ENCODE measurements around the gene CLCN2.

CLCN2 gene

GRCh38 chr3:184361532-184361931 is at the start of gene CLCN2, which contains the start of gene POLR2H:
CLCN2 (minus strand) TSS chr3:184361605; CDS start chr3:184361479, 126 bp downstream.
POLR2H (plus strand) TSS chr3:184361710; CDS start chr3:184363493, 1,783 bp downstream.
- peak in 3 of 4 experiments; percentile 23 to 45 (median 23) for DNase-seq (ENCODE audit: low read depth in 4 of 4, low spot score in 1 of 4)

DNA sequence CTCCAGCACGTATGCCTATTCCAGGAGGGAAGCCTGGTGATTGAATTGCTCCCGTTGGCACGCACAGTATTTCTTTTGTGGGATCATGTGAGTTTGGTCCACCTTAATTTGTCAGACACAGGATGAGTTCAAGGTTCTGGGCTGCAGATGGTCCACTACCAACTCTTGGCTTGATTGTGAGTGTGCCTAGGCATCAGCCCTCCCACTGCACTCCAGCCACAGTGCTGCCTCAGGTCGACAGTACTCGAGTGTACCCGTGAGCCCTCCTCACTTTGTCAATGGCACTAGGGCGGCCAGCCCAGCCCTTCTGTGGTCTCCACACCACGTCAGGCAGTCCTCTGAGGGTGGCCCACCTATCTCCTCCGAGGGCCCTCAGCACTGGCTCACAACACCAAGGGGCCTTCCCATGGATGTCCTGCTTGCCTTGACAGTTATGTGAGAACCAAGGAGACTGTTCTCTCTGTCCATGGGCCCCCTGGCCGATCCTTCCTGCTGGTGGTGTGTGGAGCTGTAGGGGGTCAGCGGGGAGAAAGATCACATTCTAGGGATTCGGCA is 48.6 kb upstream of the CLCN2 start:
- DNase-seq (ENCODE audit: low read depth in 4 of 4, low spot score in 1 of 4) = no peak

GRCh38 chr3:184409331-184409926 is 48.0 kb upstream of the CLCN2 start:
- no peak for DNase-seq (ENCODE audit: low read depth in 4 of 4, low spot score in 1 of 4)

DNA sequence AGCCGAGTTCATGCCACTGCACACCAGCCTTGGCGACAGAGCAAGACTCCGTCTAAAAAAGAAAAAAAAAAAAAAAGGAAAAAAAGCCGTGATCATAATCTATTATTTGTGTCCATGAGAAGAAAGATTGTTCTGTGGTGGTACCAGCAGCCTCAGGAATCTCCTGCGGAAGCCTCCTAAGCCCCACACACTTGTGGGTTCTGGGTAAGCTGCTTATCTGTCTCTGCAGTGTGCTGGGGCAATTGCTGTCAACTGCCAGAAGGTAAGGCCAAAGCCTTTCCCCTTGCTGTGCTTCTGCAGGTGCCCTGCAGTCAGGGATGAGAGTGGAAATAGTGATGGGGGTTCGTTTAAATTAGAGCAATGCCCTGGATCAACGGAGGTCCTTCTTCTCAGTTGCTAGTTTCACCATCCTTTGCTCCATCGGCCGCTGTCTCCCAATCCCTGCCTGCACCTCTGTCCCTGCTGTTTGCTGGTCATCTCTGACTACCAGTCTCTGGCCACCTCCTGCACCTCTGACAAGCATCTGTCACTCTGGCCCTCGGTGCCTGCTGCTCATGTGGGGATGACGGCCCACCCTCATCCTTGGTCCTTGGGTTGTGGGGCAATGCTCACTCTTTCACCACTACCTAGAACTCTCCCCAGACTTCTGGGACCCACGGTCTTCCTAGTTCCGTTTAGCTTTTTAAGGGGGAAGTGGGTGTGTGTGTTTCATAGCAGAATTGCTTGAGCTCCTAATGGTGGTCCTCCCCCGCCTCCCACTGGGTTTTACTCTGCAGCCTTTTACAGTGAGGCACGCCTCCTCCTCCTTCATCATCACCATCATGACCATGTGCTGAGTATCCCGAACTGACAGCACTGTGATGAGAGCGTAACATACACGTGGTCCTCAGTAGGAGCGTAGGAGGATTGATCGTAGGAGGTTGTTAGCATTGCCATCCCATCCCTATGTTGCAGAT is 43.9 kb upstream of the CLCN2 start:
- DNase-seq (ENCODE audit: low read depth in 4 of 4, low spot score in 1 of 4) = no peak

- DNase-seq (ENCODE audit: low read depth in 4 of 4, low spot score in 1 of 4) = no peak
These were observed 38.0 kb upstream of the CLCN2 start for GRCh38 chr3:184399410-184399809.

DNA sequence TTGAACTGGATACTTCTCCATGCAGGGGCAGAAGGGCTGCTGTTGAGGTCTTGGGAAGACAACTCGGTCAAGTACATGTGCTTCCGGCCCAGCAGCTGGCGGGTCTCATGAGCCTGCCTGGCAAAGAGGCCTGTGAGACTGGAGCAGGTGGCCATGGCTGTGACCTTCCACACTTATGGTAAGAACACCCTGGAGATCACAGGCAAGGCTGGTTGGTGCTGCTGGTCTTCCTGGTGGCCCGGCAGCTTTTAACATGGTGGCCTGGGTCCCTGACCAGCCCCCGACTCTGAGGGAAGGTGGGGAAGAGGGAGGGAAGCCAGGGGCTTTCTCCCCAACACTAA is 33.9 kb upstream of the CLCN2 start:
- no peak for DNase-seq (ENCODE audit: low read depth in 4 of 4, low spot score in 1 of 4)

DNA sequence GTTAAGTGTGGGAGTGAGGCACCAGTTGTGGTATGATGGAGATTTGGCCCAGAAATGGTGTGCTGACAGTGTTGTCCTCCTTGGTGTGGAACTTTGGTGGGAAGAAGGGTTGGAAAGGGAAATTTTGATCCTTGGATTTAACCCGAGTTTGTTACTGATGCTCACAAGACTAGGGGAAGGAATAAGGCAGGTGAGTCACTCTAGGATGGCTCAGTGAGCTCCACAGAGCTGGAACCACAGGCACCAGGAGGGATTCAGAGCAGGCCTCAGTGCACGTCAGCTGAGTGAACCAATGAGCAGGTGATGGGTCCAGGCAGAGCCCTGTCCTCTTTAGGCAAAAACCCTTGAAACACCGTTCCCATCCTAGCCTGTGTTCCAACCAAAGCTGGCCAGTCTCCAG is 29.9 kb upstream of the CLCN2 start:
- DNase-seq (ENCODE audit: low read depth in 4 of 4, low spot score in 1 of 4) = no peak

- no peak for DNase-seq (ENCODE audit: low read depth in 4 of 4, low spot score in 1 of 4)
These were observed 28.6 kb upstream of the CLCN2 start for GRCh38 chr3:184389935-184390528.

- DNase-seq (ENCODE audit: low read depth in 4 of 4, low spot score in 1 of 4) = no peak
These were observed 28.0 kb upstream of the CLCN2 start for GRCh38 chr3:184389384-184389783.

- DNase-seq (ENCODE audit: low read depth in 4 of 4, low spot score in 1 of 4) = no peak
These were observed 27.5 kb upstream of the CLCN2 start for GRCh38 chr3:184388936-184389230.

GRCh38 chr3:184388164-184388935 is 26.9 kb upstream of the CLCN2 start:
- no peak for DNase-seq (ENCODE audit: low read depth in 4 of 4, low spot score in 1 of 4)

DNA sequence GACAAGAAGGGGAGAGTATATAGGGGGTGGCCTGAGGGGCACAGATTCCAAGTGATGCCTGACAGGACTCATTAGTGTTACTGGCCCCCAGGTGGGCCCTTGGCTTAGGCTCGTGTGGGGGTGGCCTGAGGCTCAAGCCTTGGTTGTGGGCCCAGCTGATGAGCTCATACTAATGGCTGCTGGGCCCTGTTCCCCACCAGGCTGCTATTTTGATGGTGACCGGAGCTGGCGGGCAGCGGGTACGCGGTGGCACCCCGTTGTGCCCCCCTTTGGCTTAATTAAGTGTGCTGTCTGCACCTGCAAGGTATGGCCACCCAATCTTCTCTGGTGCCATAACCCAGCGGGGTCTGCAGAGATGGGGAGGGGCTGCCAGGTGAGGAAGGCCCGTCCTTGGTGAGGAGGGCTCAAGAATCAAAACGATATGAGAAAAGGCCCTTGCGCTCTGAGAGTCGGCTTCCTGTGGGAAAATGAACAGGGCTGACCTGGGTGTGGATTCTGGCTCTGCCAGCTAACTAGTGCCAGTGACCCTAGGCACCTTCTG is 25.8 kb upstream of the CLCN2 start:
- no peak for DNase-seq (ENCODE audit: low read depth in 4 of 4, low spot score in 1 of 4)

- DNase-seq (ENCODE audit: low read depth in 4 of 4, low spot score in 1 of 4) = no peak
These were observed 24.8 kb upstream of the CLCN2 start for GRCh38 chr3:184386047-184386806.

GRCh38 chr3:184384856-184385422 is 23.5 kb upstream of the CLCN2 start:
- no peak for DNase-seq (ENCODE audit: low read depth in 4 of 4, low spot score in 1 of 4)

- no peak for DNase-seq (ENCODE audit: low read depth in 4 of 4, low spot score in 1 of 4)
These were observed 22.9 kb upstream of the CLCN2 start for GRCh38 chr3:184384342-184384741.

- DNase-seq (ENCODE audit: low read depth in 4 of 4, low spot score in 1 of 4) = no peak
These were observed 21.8 kb upstream of the CLCN2 start for GRCh38 chr3:184383033-184383740.

DNA sequence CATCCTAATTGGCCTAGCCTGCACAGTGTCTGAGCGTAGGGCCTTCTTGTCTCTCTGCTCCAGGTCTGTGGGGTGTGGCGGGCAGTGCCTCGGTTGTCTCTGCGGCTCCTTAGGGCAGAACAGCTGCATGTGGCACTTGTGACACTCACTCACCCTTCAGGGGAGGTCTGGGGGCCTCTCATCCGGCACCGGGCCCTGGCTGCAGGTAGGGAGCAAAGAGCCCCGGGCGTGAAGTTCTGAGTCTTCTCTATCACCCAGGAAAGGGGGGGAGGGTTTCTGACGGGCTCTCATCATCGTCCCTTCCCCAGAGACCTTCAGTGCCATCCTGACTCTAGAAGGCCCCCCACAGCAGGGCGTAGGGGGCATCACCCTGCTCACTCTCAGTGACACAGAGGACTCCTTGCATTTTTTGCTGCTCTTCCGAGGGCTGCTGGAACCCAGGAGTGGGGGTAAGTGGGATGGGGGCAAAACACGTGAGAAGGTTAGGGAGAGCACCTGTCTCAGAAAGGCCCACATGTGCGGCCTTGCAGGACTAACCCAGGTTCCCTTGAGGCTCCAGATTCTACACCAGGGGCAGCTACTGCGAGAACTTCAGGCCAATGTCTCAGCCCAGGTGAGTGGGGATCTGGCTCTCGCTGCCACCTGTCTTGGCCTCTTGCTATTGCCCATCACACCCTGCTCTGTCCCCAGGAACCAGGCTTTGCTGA is 21.1 kb upstream of the CLCN2 start:
- no peak for DNase-seq (ENCODE audit: low read depth in 4 of 4, low spot score in 1 of 4)

Data from stimulated activated CD4-positive, alpha-beta T cell treated with anti-CD3 and anti-CD28 coated beads, Interleukin-1b, Interleukin-23, amount 100 ng/mL, for 24 hours (primary cell).